Upper lobe of left lung (tissue), 4 donors: ENCODE data around the gene DLX5.

ENCODE experiments used
- CTCF ChIP-seq, 6 experiments: fragments of 450-650 bp in 4 of 6; fragments of 200-600 bp in 2 of 6; sonication (generic) in 2 of 6; IDR thresholded peaks; one replicate each; pipeline ENCODE4 v1.5.1; 2016 to 2019; ENCODE audit warnings: antibody characterized with exemption in 6 of 6
- EP300 ChIP-seq, 4 donors: sonication (generic); formaldehyde crosslinking; IDR thresholded peaks; one replicate each; pipeline ENCODE4 v1.5.1; 2017; ENCODE audit warnings: antibody characterized with exemption in 4 of 4, control low read depth in 2 of 4
- POLR2A ChIP-seq, 4 donors: fragments of 450-650 bp; IDR thresholded peaks; one replicate each; pipeline ENCODE4 v1.5.1; 2016 to 2017; ENCODE audit warnings: antibody characterized with exemption in 4 of 4, mild to moderate bottlenecking in 2 of 4
- POLR2AphosphoS5 ChIP-seq, 2 donors: sonication (generic); formaldehyde crosslinking; IDR thresholded peaks; one replicate each; pipeline ENCODE4 v1.5.1; 2017; ENCODE audit warnings: antibody characterized with exemption in 2 of 2

GRCh38 chr7:97012365-97013133 lies 12.1 kb downstream of the DLX5 start:
- TF ChIP-seq CTCF (IDR thresholded peaks at IDR 0.05) (no peak), POLR2A (IDR thresholded peaks at IDR 0.05) (no peak), EP300 (IDR thresholded peaks at IDR 0.05) (no peak), POLR2AphosphoS5 (IDR thresholded peaks at IDR 0.05) (no peak)
